PC-9 (cell line): ENCODE measurements around the gene GSK3B. TPM values are rescaled to one million over a fixed set of nuclear protein-coding genes. Genes with fewer than 3 reads are reported as not detected.

Experiments
- BruUV-seq: library from RNA; stranded (reverse); fragments of 400-500 nt; replicated peaks from 2 replicates; lab custom pipeline; 2021; lab: Mats Ljungman, UMichigan
- CTCF ChIA-PET: fragments of 300-600 bp; sonication (Branson Sonifier 250); formaldehyde crosslinking; loops from one replicate; lab custom pipeline; 2022; ENCODE audit warnings: antibody characterized with exemption; lab: Charles Lee
- POLR2A ChIA-PET: fragments of 300-600 bp; sonication (Branson Sonifier 250); formaldehyde crosslinking; loops from one replicate; lab custom pipeline; 2022; ENCODE audit warnings: antibody characterized with exemption; ENCODE audit not compliant: unreplicated experiment; lab: Charles Lee
- DNase-seq, 2 experiments: peaks; one replicate each; pipeline versions ENCODE4 v3.0.0 to v3.0.0-alpha.2; 2015 to 2022; ENCODE audit warnings: mixed read lengths in 1 of 2
- H2AFZ ChIP-seq: fragments of 200-600 bp; sonication (generic); 2 replicates; pipeline ENCODE4 v1.8.1; 2017; ENCODE audit warnings: antibody characterized with exemption
- H3F3A ChIP-seq: fragments of 200-600 bp; sonication (generic); 2 replicates; pipeline ENCODE4 v1.8.1; 2017; ENCODE audit warnings: antibody characterized with exemption, mild to moderate bottlenecking, low read depth; ENCODE audit not compliant: insufficient read depth
- H3K27ac ChIP-seq: fragments of 200-600 bp; sonication (generic); 2 replicates; pipeline ENCODE4 v1.6.1; 2016; ENCODE audit warnings: mixed run types
- H3K27me3 ChIP-seq: fragments of 200-600 bp; sonication (generic); 2 replicates; pipeline ENCODE4 v1.6.1; 2016; ENCODE audit warnings: low read depth, mixed run types; ENCODE audit not compliant: insufficient read depth
- H3K36me3 ChIP-seq: fragments of 200-600 bp; sonication (generic); 2 replicates; pipeline ENCODE4 v1.6.1; 2016; ENCODE audit warnings: low read depth, mixed run types
- H3K4me1 ChIP-seq: fragments of 200-600 bp; sonication (generic); replicated peaks from 2 replicates; pipeline ENCODE4 v1.6.1; 2016; ENCODE audit warnings: mixed run types; ENCODE audit not compliant: insufficient read depth
- H3K4me2 ChIP-seq: fragments of 200-600 bp; sonication (generic); 2 replicates; pipeline ENCODE4 v1.6.1; 2017; ENCODE audit warnings: mixed run types
- H3K4me3 ChIP-seq: fragments of 200-600 bp; sonication (generic); 2 replicates; pipeline ENCODE4 v1.6.1; 2016; ENCODE audit warnings: mixed run types
- H3K79me2 ChIP-seq: fragments of 200-600 bp; sonication (generic); 2 replicates; pipeline ENCODE4 v1.6.1; 2017; ENCODE audit warnings: low read depth, mixed run types
- H3K9me2 ChIP-seq: fragments of 200-600 bp; sonication (generic); 2 replicates; pipeline ENCODE4 v1.8.1; 2017; ENCODE audit warnings: mild to moderate bottlenecking; ENCODE audit not compliant: insufficient read depth
- H3K9me3 ChIP-seq: fragments of 200-600 bp; sonication (generic); 2 replicates; pipeline ENCODE4 v1.8.1; 2016; ENCODE audit warnings: low read depth; ENCODE audit not compliant: insufficient read depth
- H4K20me1 ChIP-seq: fragments of 200-600 bp; sonication (generic); 2 replicates; pipeline ENCODE4 v1.8.1; 2017; ENCODE audit not compliant: insufficient read depth
- CTCF ChIP-seq: fragments of 200-600 bp; sonication (generic); conservative IDR thresholded peaks from 2 replicates; pipeline ENCODE4 v1.6.1; 2017; ENCODE audit warnings: mixed run types, antibody characterized with exemption, mild to moderate bottlenecking, moderate library complexity
- EZH2 ChIP-seq: fragments of 200-600 bp; sonication (generic); IDR thresholded peaks from 2 replicates; pipeline ENCODE4 v1.8.0; 2017; ENCODE audit warnings: antibody characterized with exemption, low read depth
- intact Hi-C: fragments of 100-400 bp; cut with micrococcal nuclease; formaldehyde crosslinking; loops from one replicate; pipeline ENCODE4 v1.10.0; 2022; ENCODE audit not compliant: unreplicated experiment
- total RNA-seq: library from RNA; stranded (reverse); gene quantifications from 2 replicates; pipeline ENCODE4 v1.2.3, GENCODE V29; 2021

GSK3B gene
- total RNA-seq, 1 experiment from 2014 or later, result 62.0 TPM

- H4K20me1 ChIP-seq, result peaks cover 8% of the 10 kb centered on the region
- H3K27me3 ChIP-seq, result no peaks in the 10 kb centered on the region
- H2AFZ ChIP-seq, result no peak overlapping the region
- H3K27ac ChIP-seq, result no peak overlapping the region
- POLR2A ChIA-PET, result interaction anchor here (0.7 kb wide), 1 partner anchor 610 kb away, joined by 3 read pairs; no protein-coding TSS in a partner anchor
- no peak overlapping the region for H3K4me2 ChIP-seq
- no peaks in the 10 kb centered on the region for H3K9me2 ChIP-seq
- TF ChIP-seq CTCF, result peak; percentile 30; the same call in 1 of the 2 replicates
- TF ChIP-seq EZH2, result no peak
- peaks cover 16% of the 10 kb centered on the region for H3K79me2 ChIP-seq
- no peaks in the 10 kb centered on the region; the same call in 1 of the 2 replicates for H3K9me3 ChIP-seq
- no peak for DNase-seq
- H3K4me1 ChIP-seq, result no peaks in the 10 kb centered on the region
- CTCF ChIA-PET, result no interaction called here
- no TSS peak for BruUV-seq
- intact Hi-C loops, result loop anchor here (5.0 kb wide), 1 partner anchor 173 kb away; the partner anchor contains the start of gene GSK3B
- peaks cover 23% of the 10 kb centered on the region for H3F3A ChIP-seq
- peaks cover 12% of the 10 kb centered on the region; the same call in 1 of the 2 replicates for H3K36me3 ChIP-seq
- no peak overlapping the region for H3K4me3 ChIP-seq
These were observed 175.0 kb downstream of the GSK3B start for GRCh38 chr3:119918992-119919933.

GRCh38 chr3:119913021-119913420 is 181.2 kb downstream of the GSK3B start:
- ChIA-PET POLR2A (no interaction called here), CTCF (no interaction called here)
- no peaks in the 10 kb centered on the region for H3K79me2 ChIP-seq
- intact Hi-C loops, result no loop called here
- H3K9me3 ChIP-seq, result no peaks in the 10 kb centered on the region; the same call in 1 of the 2 replicates
- H3K27me3 ChIP-seq, result no peaks in the 10 kb centered on the region
- no peak overlapping the region for H3K4me3 ChIP-seq
- no peak overlapping the region for H2AFZ ChIP-seq
- no peak overlapping the region for H3K27ac ChIP-seq
- peaks cover 13% of the 10 kb centered on the region for H3F3A ChIP-seq
- TF ChIP-seq EZH2, result no peak
- TF ChIP-seq CTCF, result no peak
- BruUV-seq, result no TSS peak
- no peak overlapping the region for H3K4me2 ChIP-seq
- peaks cover 12% of the 10 kb centered on the region; the same call in 1 of the 2 replicates for H3K36me3 ChIP-seq
- no peaks in the 10 kb centered on the region for H3K9me2 ChIP-seq
- H4K20me1 ChIP-seq, result peaks cover 5% of the 10 kb centered on the region
- DNase-seq, result no peak
- H3K4me1 ChIP-seq, result no peaks in the 10 kb centered on the region

GRCh38 chr3:119912220-119912619 is 182.0 kb downstream of the GSK3B start:
- Histone ChIP-seq H3K9me2 (no peaks in the 10 kb centered on the region), H3F3A (peaks cover 13% of the 10 kb centered on the region), H3K4me1 (no peaks in the 10 kb centered on the region), H4K20me1 (peaks cover 5% of the 10 kb centered on the region), H3K36me3 (peaks cover 12% of the 10 kb centered on the region; the same call in 1 of the 2 replicates), H3K4me3 (no peak overlapping the region), H3K9me3 (no peaks in the 10 kb centered on the region; the same call in 1 of the 2 replicates), H3K4me2 (no peak overlapping the region), H3K79me2 (no peaks in the 10 kb centered on the region), H2AFZ (no peak overlapping the region), H3K27me3 (no peaks in the 10 kb centered on the region), H3K27ac (no peak overlapping the region)
- intact Hi-C loops, result no loop called here
- TF ChIP-seq CTCF (no peak), EZH2 (no peak)
- no peak for DNase-seq
- ChIA-PET POLR2A (no interaction called here), CTCF (no interaction called here)
- no TSS peak for BruUV-seq
